Right kidney (tissue), 9 donors: ENCODE measurements around the gene RAPGEF5.

Source experiments
- DNase-seq: peaks from one replicate; pipeline ENCODE4 v3.0.0-alpha.2; 2016
- long read RNA-seq, 8 donors: transcript quantifications; one replicate each; lab custom pipeline, GENCODE V29; 2026

RAPGEF5 gene
- long read RNA-seq, donor 1, result 0 reads
- long read RNA-seq, donor 2, result 0 reads
- long read RNA-seq, donor 3, result 0 reads
- long read RNA-seq, donor 4, result 0 reads
- long read RNA-seq, donor 5, result 0 reads
- long read RNA-seq, donor 6, result 0 reads
- long read RNA-seq, donor 7, full-length matches to known transcripts, result 1 of 1 reads
- long read RNA-seq, donor 7, partial matches to known transcripts, result 0 of 1 reads
- long read RNA-seq, donor 7, other reads (novel, unspliced or antisense), result 0 of 1 reads
- long read RNA-seq, donor 8, result 0 reads

- DNase-seq, result peak; percentile 58
Observed at GRCh38 chr7:22356701-22357310, at the start of gene RAPGEF5. Gene RAPGEF5 (minus strand): TSS chr7:22357154. CDS start chr7:22357060, 94 bp downstream.

DNA sequence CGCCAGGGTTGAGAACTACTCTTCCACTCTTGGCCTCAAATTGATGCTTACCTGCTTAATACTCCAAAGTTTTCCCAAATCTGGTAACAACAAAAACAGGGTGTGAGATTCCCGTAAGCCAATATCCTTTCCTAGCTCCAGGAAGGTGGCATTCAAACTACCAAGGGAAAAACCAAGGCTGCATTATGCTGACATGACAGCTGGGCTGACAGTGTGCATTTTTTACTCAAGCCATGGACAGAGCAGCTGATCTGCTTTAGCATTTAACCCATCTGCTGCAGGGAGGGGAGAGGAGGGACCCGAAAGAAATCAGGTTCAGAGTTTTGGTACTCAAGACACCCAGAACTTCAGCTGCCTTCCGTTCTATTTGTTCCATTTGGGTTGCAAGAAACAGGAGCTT is 49.8 kb upstream of the RAPGEF5 start:
- no peak for DNase-seq

- DNase-seq, result no peak
Observed at GRCh38 chr7:22404421-22405023, 47.6 kb upstream of the RAPGEF5 start.

- no peak for DNase-seq
Observed at GRCh38 chr7:22403344-22403743, 46.4 kb upstream of the RAPGEF5 start.

- no peak for DNase-seq
Observed at GRCh38 chr7:22402250-22402649, 45.3 kb upstream of the RAPGEF5 start.

- DNase-seq, result no peak
Observed at GRCh38 chr7:22400936-22401553, 44.1 kb upstream of the RAPGEF5 start.

DNA sequence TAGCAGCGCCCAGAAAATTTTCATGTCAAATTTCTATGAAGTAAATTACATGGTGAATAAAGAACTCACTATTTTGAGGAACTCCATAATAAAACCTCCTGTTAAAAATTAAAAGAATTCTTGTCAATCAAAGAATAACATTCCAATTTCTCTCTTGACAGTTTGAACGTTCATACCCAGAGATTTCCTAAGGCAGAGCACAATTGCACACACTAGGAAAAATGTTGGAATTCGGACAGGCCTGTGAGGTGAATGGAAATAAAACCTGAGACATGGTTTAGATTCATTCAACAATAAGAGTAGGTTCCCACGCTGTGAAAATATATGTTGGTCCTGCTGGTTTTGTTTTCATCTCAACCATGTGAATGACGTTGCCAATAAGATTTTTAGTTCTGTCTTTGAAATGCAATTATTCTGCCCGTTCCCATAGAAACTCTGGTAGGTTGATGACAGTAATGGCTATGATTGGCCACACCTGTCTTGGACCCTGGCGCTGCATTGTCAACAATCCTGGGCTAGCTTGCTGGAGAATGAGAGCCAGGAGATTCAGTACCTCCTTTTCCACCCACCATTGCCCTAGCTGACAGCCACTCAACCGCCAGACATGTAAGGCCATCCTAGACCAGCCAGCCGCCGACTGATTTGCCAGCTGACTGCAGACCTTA is 43.3 kb upstream of the RAPGEF5 start:
- no peak for DNase-seq

DNA sequence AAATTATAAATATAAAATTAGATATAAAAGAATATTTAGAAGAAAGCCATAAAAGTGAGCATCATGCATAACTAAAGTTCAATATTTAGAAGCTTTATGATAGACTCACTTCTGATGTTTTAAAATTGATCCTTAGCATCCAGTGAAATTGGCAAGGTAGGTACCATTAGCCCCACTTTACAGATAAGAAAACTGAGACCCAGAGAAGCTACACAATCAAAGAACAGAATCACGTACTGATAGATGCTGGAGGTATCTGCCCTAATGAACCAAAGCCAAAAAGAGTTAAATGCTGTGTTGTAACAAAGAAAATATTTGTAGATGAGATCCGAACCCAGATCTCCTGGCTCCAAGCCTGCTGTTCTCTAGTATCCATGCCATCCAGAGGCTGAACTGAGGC is 42.6 kb upstream of the RAPGEF5 start:
- DNase-seq, result no peak

GRCh38 chr7:22399091-22399490 is 42.1 kb upstream of the RAPGEF5 start:
- DNase-seq, result no peak

- no peak for DNase-seq
Observed at GRCh38 chr7:22397981-22398380, 41.0 kb upstream of the RAPGEF5 start.

GRCh38 chr7:22395222-22395621 is 38.3 kb upstream of the RAPGEF5 start:
- no peak for DNase-seq

DNA sequence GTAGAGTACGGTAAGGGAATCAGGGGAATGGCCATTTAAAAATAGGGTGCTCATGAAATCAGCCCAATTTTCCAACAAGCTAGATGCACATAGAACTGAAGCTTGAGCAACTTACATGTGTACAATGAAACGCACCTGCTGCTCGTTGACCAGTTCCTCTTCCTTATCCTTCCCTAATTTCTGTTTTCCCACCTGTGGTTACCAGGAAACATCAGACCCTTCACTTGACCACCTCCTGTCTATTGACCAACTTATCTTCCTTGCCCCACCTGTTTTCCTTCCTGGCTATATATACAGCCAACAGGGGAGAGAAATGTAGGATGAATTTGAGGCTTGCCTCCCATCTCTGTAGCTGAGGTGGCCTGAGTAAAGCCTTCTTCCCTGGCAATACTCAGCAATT is 37.8 kb upstream of the RAPGEF5 start:
- no peak for DNase-seq

DNA sequence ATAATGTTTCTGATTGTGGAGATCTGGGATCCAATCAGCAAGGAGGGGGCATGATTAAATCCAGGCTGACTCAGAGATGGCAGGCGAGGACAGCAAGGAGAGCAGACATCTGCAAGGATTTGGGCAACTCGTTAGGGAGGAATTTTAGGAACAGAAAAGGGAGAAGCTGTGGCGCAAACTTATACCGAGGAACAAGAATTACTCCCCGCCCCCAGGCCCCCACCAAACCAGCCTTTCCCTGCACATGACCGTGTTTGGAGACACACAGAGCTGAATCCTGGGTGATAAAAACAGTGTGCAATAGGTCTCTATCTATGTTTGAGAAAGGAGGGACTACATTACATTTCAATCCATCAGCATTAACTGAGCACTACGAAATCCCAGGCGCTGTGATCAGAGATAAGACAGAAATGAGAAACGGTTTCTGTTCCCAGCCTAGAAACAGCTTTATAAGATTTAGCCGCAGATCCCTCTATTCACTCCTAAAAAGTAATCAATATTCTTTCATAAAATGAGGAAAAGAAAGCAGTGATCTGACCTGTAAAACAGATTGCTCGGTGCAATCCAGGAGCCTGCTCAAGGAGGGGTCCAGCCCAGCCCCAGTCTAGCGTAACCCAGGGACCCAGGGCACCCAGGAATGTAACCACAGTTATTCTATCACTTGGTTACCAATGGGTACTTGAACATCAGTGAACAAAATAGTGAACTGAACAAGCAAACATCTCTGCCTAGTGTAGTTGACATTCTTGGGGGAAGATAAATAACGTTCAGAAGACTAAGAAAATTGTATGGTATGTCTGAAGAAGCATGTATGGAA is 37.2 kb upstream of the RAPGEF5 start:
- DNase-seq, result no peak

DNA sequence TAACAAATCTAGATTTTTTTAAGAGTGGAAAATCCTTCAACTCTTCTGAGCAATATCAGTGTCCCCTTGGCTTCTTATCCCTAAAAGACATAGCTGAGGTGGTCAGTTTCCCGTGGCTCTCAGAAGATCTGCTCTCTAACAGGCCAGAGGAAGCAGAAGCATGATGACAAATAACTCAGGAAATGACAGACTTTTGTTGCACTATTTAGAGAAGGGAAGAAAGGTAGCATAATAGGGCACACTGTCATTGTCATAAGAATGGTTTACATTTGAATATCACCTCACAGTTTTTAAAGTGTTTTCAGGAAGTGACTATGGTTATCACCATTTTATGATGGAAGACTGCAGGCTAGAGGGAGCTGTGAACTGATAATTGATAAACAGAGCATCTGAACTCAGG is 33.6 kb upstream of the RAPGEF5 start:
- no peak for DNase-seq

- DNase-seq, result no peak
Observed at GRCh38 chr7:22389892-22390291, 32.9 kb upstream of the RAPGEF5 start.

DNA sequence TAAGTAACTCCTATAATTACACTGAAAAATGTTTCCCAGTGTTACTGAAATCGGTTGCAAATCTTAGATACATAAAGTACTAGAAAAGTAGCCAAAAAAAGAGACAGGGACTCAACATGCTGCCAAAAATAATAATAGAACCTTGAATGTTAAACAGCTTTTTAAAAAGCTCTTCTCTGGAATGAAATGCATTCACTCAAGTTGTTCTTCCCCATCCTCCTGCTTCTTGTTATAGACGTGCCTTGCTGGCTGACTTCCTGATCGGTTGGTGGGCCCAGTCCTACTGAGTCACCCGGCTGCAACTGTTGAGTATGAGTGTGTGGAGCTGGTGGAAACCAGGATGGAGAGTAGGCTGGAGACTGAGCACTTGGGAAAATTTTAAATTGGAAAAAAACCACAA is 30.6 kb upstream of the RAPGEF5 start:
- DNase-seq, result no peak

GRCh38 chr7:22386865-22387264 is 29.9 kb upstream of the RAPGEF5 start:
- DNase-seq, result no peak

DNA sequence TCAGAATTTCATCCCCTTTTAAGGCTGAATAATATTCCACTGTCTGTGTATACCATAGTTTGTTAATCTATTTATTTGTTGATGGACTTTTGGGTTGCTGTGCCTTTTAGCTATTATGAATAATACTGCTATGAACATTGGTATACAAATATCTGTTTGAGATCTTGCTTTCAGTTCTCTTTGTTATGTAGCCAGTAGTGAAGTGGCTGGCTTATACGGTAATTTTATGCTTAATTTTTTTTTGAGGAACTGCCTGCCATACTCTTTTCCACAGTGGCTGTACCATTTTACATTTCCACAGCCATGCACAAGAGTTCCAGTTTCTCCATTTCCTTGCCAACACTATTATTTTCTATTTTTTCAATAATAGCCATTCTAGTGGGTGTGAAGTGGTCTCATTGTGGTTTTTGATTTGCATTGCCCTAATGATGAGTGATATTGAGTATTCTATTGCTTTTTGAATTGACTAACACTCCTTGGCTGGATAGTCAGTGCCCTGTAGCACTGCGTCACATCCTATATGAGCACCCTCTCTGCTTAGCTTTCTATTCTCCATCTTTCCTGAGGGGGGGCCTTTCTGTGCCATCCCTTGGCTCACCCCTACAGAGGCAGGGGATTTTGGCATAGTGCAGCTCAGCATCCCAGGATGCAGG is 29.4 kb upstream of the RAPGEF5 start:
- DNase-seq, result no peak

DNA sequence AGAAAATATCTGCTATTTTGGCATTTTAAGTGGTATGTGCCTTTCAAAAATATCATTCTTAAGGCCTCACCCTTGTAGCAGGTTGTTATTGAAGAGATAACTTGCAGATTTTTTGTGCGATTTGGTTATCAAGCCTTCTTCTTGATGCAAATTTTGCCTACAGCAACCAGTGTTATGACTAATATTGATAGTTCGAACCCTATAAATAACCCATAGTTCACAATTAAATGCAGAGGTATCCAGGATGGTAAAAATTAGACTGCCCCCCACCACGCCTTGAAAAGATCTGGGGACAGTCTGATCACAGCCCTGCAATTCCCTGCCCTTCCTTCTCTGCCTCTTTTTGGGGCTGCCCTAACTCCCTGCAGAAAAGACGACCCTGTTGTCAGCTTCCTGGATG is 28.4 kb upstream of the RAPGEF5 start:
- DNase-seq, result no peak

DNA sequence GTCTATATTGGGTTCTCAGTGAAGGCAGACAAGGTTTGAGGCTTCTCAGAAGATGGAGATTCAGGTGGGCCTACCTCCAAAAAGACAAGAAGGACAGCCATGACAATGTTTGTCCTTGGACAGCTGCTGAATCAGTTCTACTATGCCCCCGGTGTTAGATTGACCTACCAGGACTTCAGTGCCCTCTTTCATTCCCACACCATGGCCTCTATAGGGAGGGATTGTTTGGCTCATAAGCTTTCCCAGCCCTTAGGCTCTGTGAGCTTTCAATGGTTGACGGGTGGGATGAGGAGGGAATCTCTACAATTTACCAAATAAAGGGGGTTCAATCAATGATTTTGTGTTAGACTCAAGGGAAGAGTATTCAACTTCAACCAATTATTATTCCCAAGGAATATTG is 23.4 kb upstream of the RAPGEF5 start:
- DNase-seq, result no peak

DNA sequence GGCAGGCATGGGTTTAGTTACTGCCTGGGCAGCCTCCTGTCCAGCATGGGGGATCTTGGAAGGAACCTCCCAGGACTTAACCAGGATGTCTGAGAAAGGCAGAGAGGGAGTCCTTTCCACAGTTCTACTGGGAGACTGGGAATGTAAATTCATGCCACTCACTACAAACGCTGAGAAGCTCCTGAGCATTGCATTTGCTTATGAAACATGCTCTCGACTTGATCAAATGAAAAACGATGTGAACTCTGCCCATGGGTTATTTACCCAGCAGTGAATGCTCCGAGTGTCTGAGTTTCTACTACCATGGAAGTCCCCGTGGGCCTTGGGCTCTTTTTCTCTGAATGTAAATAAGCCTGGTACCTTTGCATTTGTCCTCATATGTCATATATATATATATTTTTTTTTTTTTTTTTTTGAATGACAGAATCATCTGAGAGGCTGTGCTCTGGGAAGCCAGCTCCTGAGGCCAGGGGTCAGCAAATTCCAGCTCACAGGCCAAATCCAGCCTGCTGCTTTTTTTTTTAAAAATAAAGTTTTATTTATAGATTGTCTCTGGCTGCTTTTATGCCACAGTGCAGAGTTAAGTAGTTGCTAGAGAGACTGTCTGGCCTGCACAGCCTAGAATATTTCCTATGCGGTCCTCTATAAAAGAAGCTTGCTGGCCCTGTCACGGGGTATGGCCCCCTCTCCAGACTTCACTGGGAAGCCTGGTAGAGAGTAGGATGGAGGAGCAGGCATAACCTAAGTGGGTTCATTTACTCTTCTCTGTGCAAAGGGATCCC is 21.4 kb upstream of the RAPGEF5 start:
- no peak for DNase-seq
